Astrocyte (in vitro differentiated cells and primary cell): ENCODE results near the gene NPM3.

Experiments
- CTCF ChIP-seq: IDR thresholded peaks from 2 replicates; pipeline ENCODE4 v1.5.1; 2011; ENCODE audit warnings: low read depth, mild to moderate bottlenecking, inconsistent platforms, low read length, moderate library complexity; ENCODE audit not compliant: insufficient read depth
- EZH2 ChIP-seq: IDR thresholded peaks from 2 replicates; pipeline ENCODE4 v1.6.1; 2012; ENCODE audit warnings: mild to moderate bottlenecking, low read length, inconsistent platforms; ENCODE audit not compliant: insufficient read depth

GRCh38 chr10:101732096-101732495, 51.1 kb downstream of the NPM3 start:
- TF ChIP-seq CTCF: no peak
- no peak for TF ChIP-seq EZH2
